HG02885 (cell line): ENCODE data around the gene RACK1.

Experiments used
- ATAC-seq: cut with Tn5 transposase; IDR thresholded peaks from one replicate; pipeline ENCODE4 v1.9.1; 2021; ENCODE audit warnings: mild to moderate bottlenecking; ENCODE audit not compliant: unreplicated experiment, poor library complexity

RACK1 gene

GRCh38 chr5:181199881-181200638 lies 43.6 kb downstream of the RACK1 start:
- ATAC-seq, result no peak

GRCh38 chr5:181198905-181199519 lies 44.7 kb downstream of the RACK1 start:
- ATAC-seq, result peak; percentile 78

- ATAC-seq, result no peak
These were observed 45.5 kb downstream of the RACK1 start for GRCh38 chr5:181198106-181198685.

DNA sequence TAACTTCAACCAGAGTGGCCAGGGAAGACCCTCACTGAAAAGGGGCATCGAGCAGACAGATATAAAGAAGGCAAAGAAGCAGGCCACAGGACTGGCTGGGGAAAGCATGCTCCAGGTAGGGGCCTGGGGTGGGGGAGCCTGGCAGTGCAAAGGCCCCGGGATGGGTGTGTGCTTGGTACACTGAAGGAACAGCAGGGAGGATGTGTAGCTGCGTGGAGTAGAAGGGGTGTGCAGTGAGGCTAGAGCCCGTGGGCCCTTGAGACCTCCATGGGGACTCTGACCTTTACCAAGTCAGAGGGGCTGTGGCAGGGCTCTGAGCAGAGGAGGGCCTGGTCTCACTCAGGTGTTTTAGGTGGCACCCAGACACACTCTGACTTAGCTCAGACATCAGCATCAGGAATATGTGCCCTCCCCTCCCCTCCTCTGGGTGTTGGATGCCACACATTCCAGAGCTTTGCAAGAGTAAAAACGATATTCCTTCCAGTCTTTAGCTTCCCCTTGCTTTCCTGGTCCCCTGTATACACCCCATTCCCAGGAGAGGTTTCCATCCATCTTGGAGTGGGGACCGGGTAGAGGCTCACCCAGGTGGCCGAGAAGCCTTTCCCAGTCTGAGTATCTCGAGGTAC lies 46.3 kb downstream of the RACK1 start:
- no peak for ATAC-seq

DNA sequence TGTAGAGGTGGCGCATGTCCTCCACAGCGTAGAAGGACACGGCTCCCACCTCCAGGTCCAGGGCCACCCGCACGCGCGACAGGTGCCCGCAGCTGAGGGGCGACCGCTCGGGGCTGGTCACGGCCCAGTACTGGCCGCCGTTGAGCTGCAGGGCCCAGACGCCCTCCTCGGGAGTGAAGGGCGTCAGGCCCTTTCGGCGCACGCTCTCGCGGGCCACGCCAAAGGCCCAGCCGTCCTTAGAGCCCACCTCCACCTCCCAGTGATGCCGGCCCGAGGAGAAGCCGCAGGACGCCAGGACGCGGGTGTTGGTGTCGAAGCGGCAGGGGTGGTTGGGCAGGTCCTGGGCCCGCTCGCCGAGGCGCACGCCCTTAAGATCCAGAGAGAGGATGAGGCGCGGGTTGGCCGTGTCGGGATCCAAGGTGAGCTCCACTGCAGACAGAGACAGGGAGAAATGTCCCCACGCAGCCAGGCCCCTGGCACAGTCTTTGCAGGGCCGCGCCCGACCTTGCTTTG lies 48.4 kb downstream of the RACK1 start:
- ATAC-seq, result no peak

DNA sequence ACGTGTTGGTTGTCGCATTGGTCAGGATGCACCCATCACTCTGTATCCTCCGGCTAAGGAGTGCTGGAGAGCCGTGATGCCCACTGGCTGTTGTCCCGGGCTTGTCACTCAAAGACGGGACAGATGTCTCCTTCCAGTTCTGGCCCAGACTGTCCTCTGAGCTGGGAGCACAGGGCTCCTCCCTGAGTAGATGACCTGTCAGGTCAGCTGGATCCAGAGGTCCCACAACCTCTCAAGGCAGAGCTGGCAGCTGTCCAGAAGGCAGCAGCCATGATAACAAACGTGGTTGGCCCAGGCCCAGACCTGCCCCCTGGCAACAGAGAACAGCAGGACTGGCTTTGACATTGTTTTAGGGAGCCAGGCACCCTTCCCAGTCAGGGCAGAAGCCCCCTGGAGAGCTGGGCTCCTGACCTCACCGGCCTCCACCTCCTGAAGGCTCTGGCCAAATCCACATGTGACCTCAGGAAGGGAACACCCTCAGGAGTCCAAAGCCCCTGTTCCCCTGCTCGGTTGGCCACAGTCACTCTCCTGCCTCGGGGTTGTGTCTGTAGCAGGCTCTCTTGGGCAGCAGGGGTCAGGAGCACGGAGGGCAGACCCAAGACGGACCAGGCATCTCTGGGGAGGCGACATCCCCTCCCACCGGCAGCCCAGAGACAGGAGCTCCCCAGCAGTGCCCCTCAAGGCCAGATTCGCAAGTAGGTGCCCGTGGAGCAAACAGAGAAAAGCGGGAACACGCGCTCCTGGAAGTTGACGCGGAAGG lies 49.0 kb downstream of the RACK1 start:
- ATAC-seq, result no peak

- ATAC-seq, result no peak
These were observed 50.0 kb downstream of the RACK1 start for GRCh38 chr5:181193656-181194055.

- no peak for ATAC-seq
These were observed 51.2 kb downstream of the RACK1 start for GRCh38 chr5:181192337-181193046.

GRCh38 chr5:181191526-181192336 lies 52.0 kb downstream of the RACK1 start:
- ATAC-seq, result peak; percentile 64

DNA sequence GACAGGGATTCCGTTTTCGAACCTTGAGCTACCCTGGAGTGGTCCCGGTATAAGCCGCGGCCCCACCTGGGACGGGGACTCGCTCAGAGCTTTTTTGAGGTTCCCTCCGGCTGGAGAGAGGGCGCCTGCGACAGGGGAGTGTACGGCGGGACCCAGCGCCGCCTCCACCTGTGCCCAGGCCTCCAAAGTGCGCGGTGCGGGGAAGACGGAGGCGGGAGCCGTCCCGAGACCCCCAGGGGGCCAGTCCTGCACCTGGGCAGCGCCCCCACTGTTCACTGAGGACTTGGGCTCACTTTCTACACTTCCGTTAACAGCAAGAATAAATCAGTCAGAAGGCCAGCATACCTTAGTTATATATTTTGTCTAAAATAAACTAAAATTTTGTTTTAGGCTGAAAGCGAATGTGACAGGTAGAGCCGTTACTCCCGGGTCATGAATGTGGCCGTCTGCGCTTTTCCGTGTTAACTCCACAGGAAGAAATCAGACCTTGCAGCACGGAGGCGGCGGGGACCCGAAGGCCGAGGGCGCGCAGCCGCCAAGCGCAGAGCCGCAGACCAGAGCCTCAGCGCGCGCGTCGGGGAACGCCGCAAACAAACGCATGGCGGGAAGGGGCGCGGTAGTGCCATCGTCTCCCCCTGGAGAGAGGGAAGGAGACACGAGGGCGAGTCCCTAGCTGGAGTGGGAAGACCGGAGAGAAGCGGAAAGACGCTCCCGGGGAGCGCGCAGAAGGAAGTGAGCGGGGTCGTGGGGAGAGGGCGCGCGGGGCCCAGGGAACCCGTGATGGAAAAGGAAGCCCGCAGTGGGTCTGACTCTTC lies 52.8 kb downstream of the RACK1 start:
- ATAC-seq, result peak; percentile 5

- ATAC-seq, result no peak
These were observed 53.6 kb downstream of the RACK1 start for GRCh38 chr5:181189962-181190710.

DNA sequence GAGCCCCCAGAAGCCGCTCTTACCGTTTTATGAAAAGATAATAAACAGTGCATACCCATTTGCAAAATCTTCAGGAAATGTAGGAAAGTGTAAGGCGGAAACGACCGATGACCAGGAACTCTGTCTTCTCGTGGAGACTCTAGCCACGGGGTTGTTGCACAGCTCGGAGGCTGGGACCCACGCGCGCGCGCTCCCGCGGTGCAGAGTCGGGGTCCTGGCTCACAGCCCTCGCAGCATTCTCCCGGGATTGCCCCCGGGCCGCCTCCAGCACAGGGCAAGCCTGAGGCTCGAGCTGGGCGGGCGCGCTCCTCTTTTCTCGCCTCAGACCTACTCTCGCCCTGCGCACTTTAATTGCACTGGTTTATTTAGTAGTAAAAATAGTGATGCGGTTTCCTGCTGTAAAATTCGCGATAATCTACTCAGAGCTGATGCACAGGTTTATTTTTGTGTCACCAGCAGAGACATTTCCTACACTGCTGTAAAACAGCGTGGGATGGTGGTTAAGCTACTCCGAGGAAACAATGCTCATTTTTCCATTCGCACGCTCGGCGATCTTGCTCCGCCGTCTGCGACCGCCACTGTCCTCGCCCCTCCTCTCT lies 54.2 kb downstream of the RACK1 start:
- no peak for ATAC-seq

- ATAC-seq, result no peak
These were observed 54.9 kb downstream of the RACK1 start for GRCh38 chr5:181188700-181189362.

GRCh38 chr5:181187500-181188213 lies 56.0 kb downstream of the RACK1 start:
- no peak for ATAC-seq

DNA sequence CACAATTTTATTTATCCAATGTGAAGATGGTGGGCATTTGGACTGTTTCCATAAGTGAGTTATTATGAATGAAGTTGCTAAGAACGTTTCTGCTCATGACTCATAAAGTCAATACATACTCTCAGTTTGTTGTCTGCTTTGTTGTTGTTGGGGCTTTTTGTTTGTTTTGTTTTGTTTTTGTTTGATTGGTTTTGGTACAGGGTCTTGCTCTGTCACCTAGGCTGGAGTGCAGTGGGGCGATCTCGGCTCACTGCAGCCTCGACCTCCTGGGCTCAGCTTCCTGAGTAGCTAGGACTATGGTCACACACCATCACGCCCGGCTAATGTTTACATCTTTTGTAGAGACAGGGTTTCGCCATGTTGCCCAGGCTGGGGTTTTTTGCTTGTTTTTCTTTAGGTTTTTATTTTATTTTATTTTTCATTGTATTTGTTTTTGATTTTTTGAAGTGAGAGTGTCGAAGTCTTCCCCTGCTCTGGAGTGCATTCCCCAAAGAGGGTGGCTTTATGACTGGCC lies 56.7 kb downstream of the RACK1 start:
- no peak for ATAC-seq
